Measurements from ENCODE around the gene NPSR1.
A peak's percentile ranks its signal among the peaks of the same experiment; 100 is the strongest.
"Not testable (repeated sequence)": the region's sequence is repeated elsewhere in the genome, so short reads cannot be mapped to it uniquely, and the experiment has no call there.

The NPSR1 gene

GRCh38 chr7:34839645-34840044 is 181.6 kb downstream of the NPSR1 start:
- no peak for DNase-seq

- DNase-seq = peak; percentile 51
Observed at GRCh38 chr7:34840176-34840785, 182.3 kb downstream of the NPSR1 start.

DNA sequence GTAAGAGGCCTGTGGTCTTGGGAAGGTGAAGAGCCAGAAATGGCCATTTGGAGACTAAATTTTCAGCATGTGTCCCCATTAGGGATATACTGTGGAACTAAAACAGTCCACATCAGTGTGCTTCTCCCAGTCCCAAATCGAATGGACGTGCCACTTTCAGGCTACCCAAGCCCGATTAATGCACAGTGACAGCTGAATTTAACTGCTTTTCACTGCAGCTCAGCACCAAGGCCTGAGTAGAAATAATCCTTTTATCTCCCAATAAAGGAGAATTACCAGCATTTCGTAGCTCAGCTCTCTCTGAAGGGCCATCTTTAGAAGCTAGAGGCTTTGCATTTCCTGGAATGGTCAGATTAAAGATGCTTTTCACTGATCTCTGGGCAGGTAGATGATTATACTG is 183.3 kb downstream of the NPSR1 start:
- DNase-seq = peak; percentile 85

DNA sequence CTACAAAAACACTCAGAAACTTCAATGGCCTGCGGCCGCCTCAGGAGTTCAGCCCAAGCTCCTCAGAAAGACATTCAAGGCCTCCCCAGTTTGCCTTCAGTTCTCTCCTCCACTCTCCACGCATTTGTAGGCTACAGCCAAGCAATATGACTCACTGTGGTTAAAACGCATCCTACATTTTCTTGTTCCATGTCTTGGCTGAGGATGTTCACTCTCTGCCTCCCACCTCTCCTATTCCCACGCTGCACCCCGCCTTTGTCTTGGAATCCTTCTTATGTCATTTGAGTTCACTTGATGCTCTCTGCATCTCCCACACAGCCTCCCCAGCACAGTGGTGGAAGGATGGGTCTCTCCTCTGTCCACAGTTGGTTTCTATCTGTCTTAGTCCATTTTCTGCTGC is 184.8 kb downstream of the NPSR1 start:
- no peak for DNase-seq

GRCh38 chr7:34844406-34844805 is 186.4 kb downstream of the NPSR1 start:
- DNase-seq = no peak

GRCh38 chr7:34844936-34845665 is 187.1 kb downstream of the NPSR1 start:
- no peak for DNase-seq

DNA sequence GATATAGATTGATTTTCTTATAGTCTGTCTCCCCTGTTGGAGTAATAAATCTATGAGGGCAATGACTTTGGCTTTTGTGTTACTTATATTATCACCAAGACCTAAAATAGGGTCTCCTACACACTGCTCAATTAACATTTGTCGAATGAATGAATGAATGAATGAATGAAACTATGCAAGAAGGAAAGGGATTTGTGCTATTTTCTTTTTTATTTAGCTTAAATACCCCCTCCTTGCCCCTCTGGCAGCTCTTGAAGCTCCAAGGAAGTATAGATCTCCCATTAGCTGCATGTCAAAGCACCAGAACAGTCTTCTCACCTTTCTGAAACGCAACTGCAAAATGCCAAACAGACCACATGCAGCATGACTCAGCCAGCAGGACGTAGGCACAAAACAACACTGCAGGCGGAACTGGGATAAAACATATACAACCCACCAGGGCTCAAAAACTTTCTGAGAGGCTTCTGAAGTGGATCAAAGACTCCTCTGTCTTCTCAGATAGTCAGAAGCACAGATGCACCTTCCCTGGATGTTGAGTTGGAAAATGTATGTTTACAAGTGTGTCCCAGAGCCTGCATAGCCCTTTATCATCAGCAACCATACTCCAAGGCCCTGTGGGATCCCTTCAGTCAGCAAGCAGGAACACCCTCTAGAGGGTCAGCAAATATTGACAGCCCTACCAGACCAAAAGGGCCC is 187.8 kb downstream of the NPSR1 start:
- no peak for DNase-seq

DNA sequence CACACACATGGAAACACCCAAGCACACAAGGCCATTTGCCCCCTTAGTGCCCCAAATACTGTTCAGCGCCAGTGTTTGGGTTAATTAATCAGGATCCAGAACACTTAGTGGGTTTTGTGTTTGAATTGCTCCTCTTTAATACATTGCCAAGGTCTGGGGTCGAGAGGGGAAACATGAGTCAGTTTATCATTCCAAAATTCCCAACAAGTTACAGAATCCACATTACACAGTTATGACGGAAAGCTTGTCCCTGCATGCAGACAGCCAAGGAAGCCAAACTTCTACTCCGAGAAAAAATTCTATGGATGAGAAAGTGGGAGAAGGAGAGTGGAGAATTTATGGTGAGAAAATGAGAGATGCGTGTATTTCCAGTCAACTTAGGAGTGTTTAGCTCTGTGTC is 189.0 kb downstream of the NPSR1 start:
- DNase-seq = no peak

DNA sequence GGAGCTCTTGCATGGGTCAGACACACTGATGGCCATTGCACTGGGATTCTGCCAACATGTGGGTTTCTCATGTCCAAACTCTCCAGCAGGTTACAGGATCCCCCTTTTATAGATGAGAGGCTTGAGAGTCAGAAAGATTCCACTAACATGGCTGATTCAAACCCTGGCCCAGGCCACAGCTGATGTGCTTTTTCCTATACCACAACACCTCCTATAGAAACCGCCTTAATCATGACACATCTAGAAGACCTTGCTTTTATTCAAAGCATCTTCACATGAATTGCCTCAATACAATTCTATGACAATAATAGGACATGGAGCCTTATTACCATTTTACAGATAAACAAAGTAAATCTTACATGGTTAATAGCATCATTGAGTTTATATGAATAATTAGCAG is 190.7 kb downstream of the NPSR1 start:
- DNase-seq = no peak

- no peak for DNase-seq
Observed at GRCh38 chr7:34849163-34849960, 191.3 kb downstream of the NPSR1 start.

DNA sequence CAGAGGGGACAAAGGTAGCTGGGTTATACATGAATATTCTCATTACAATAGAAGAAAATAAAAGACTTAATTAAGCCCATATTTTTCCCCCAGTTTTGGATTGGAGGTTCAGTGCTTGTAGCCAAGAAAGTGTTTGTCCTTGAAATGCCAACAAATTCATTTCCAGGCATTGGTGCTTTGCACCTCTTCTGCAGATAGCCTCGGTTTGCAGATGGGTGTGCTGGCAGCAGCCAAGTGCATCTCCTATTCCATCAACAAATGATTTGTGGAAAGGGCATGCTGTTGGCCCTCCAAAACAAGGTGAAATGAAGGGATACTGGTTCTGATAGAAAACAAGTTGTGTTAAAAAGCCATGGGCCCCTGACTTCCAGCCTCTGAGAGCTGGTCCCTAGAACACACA is 192.0 kb downstream of the NPSR1 start:
- no peak for DNase-seq

DNA sequence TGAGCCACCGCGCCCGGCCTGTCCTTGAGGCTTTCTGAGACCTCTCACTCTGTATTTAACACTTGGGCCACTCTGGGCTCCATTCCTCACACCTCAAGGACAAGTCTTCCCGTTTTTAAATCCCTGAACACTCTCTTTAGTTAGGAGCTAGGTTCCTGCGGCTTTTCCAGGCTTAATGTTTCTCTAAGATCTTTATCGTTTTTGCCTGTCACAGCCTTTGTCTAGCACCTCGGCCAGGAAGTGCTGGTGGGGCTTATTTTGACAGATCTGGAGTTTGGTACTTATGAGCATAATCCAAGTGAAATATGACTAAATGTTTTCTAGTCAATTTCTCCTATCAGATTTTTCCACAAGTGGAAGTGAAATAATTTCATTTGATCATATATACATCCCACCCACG is 192.7 kb downstream of the NPSR1 start:
- no peak for DNase-seq

- DNase-seq = no peak
Observed at GRCh38 chr7:34851431-34851830, 193.4 kb downstream of the NPSR1 start.

GRCh38 chr7:34858444-34858843 is 200.4 kb downstream of the NPSR1 start:
- DNase-seq = not testable (repeated sequence)

- DNase-seq = not testable (repeated sequence)
Observed at GRCh38 chr7:34859281-34859680, 201.3 kb downstream of the NPSR1 start.

- DNase-seq = not testable (repeated sequence)
Observed at GRCh38 chr7:34866222-34866621, 208.2 kb downstream of the NPSR1 start.

GRCh38 chr7:34867341-34867740 is 209.3 kb downstream of the NPSR1 start:
- DNase-seq = not testable (repeated sequence)

DNA sequence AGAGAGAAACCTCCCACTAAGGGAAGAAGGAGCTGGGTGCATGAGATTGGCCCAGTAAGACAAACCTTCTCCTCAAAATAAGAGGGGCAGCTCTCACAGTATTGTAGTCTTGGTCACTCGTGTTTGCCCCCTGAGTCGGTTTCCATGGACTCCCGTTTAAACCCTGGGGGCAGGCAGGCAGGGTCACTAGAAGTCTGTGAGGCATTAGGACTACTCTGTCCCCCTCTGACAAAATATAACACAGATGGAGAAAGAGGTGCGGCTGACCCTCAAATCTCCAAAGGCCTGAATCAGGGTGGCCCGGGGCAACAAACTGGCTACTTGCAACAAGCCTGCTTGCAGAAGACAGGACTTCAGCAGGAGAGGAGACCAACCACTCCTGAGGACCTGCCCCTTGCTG is 210.6 kb downstream of the NPSR1 start:
- not testable (repeated sequence) for DNase-seq

- no peak for DNase-seq
Observed at GRCh38 chr7:34869057-34869456, 211.0 kb downstream of the NPSR1 start.

DNA sequence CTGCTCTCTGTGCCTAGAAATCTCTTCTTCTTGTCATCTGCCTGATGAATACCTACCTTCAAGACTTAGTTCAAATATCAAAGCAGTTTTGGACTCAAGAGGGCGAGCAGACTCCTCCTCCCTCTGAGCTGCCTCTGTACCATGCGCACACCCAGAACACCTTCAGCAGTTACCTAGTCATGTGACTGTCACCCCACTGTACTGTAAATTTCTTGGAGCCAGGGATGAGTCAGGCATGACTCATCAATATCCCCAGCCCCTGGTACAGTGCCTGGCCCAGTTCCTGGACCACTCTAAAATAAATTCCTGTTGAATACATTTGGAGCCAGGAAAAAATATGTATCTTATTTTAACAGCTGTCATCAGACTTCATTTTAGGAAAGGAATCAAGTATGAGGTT is 212.0 kb downstream of the NPSR1 start:
- DNase-seq = not testable (repeated sequence)

GRCh38 chr7:34874329-34874728 is 216.3 kb downstream of the NPSR1 start:
- not testable (repeated sequence) for DNase-seq

DNA sequence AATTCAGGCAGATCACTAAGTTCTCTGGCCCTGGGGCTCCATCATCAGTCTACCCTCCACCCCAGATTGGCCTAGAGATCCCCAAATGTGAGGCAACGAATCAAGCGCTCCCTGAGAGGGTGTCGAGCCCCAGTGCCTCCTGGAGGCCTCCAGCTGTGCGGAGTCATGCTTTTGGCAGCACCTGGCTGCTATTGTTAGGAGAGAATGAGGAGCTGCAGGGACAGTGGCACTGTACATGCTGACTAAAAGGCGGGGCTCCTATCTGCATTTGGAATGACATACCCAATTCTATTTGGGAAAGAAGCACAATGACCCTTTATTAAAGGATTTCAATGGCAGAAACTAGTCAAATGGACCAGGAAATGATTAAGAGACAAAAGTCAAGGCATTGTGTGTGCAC is 217.5 kb downstream of the NPSR1 start:
- no peak for DNase-seq
